ENCODE measurements around the gene PITRM1. TPM values are rescaled to one million over a fixed set of nuclear protein-coding genes. Genes with fewer than 3 reads are reported as not detected.

PITRM1 gene
- total RNA-seq, 1 donor from 2014 or later = 84.9 TPM

DNA sequence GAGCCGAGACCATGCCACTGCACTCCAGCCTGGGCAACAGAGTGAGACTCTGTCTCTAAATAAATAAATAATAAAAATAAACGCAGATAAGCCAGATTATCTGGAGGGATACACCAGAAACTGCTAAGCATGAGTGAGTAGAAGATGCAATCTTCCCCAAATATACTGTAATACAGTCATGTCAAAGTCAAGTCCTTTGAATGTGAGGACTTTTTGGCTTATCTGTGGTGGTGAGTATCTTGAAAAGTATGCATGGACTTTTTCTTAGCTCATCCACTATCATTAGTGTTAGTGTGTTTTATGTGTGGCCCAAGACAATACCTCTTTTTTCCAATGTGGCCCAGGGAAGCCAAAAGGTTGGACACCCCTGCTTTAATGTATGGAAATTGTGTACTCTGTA lies 44.7 kb upstream of the PITRM1 start:
- Mint-ChIP-seq H3K27me3 (ENCODE audit: low read depth) (no peaks in the 10 kb centered on the region), H3K4me1 (ENCODE audit: low read depth) (peaks cover 9% of the 10 kb centered on the region), H3K36me3 (ENCODE audit: low read depth) (no peaks in the 10 kb centered on the region), H3K9me3 (ENCODE audit: low read depth) (peaks cover 2% of the 10 kb centered on the region), H3K27ac (ENCODE audit: unreplicated experiment) (no peak overlapping the region), H3K4me3 (ENCODE audit: unreplicated experiment) (no peak overlapping the region)
- TF ChIP-seq, protein P1, sequence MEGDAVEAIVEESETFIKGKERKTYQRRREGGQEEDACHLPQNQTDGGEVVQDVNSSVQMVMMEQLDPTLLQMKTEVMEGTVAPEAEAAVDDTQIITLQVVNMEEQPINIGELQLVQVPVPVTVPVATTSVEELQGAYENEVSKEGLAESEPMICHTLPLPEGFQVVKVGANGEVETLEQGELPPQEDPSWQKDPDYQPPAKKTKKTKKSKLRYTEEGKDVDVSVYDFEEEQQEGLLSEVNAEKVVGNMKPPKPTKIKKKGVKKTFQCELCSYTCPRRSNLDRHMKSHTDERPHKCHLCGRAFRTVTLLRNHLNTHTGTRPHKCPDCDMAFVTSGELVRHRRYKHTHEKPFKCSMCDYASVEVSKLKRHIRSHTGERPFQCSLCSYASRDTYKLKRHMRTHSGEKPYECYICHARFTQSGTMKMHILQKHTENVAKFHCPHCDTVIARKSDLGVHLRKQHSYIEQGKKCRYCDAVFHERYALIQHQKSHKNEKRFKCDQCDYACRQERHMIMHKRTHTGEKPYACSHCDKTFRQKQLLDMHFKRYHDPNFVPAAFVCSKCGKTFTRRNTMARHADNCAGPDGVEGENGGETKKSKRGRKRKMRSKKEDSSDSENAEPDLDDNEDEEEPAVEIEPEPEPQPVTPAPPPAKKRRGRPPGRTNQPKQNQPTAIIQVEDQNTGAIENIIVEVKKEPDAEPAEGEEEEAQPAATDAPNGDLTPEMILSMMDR (IDR thresholded peaks at IDR 0.05) = no peak
- no peak for DNase-seq (ENCODE audit: low spot score)

- no peaks in the 10 kb centered on the region for H3K36me3 Mint-ChIP-seq (ENCODE audit: low read depth)
- no peak overlapping the region for H3K27ac Mint-ChIP-seq (ENCODE audit: unreplicated experiment)
- H3K4me1 Mint-ChIP-seq (ENCODE audit: low read depth) = peaks cover 3% of the 10 kb centered on the region
- TF ChIP-seq, protein P1 (IDR thresholded peaks at IDR 0.05) = no peak
- no peak for DNase-seq (ENCODE audit: low spot score)
- no peaks in the 10 kb centered on the region for H3K27me3 Mint-ChIP-seq (ENCODE audit: low read depth)
- H3K4me3 Mint-ChIP-seq (ENCODE audit: unreplicated experiment) = no peak overlapping the region
- H3K9me3 Mint-ChIP-seq (ENCODE audit: low read depth) = peaks cover 2% of the 10 kb centered on the region
Measured at GRCh38 chr10:3215153-3215775, 42.7 kb upstream of the PITRM1 start.

- no peaks in the 10 kb centered on the region for H3K27me3 Mint-ChIP-seq (ENCODE audit: low read depth)
- no peaks in the 10 kb centered on the region for H3K9me3 Mint-ChIP-seq (ENCODE audit: low read depth)
- H3K27ac Mint-ChIP-seq (ENCODE audit: unreplicated experiment) = no peak overlapping the region
- peaks cover 3% of the 10 kb centered on the region for H3K4me1 Mint-ChIP-seq (ENCODE audit: low read depth)
- TF ChIP-seq, protein P1 (IDR thresholded peaks at IDR 0.05) = no peak
- no peak for DNase-seq (ENCODE audit: low spot score)
- no peak overlapping the region for H3K4me3 Mint-ChIP-seq (ENCODE audit: unreplicated experiment)
- no peaks in the 10 kb centered on the region for H3K36me3 Mint-ChIP-seq (ENCODE audit: low read depth)
Measured at GRCh38 chr10:3213758-3214515, 41.4 kb upstream of the PITRM1 start.

DNA sequence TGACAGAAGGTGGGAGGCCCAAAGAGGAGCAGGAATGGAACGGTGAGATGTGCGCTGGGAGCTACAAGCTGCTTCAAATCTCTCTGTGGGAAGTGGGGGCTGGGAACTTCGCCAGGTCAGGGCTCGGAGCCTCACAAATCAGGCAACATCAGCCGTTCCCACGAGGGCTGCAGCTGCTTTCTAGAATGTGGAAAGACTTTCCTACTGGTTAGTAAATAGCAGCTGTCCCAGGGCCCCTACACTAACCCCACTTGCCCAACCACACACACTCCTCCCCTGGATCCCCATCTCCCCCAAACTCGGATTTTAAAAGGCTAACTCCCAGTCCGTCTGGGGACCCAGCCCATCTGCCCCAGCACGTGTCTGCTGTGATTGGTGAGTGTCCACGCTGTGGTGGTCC lies 40.6 kb upstream of the PITRM1 start:
- H3K27ac Mint-ChIP-seq (ENCODE audit: unreplicated experiment) = no peak overlapping the region
- no peaks in the 10 kb centered on the region for H3K36me3 Mint-ChIP-seq (ENCODE audit: low read depth)
- H3K9me3 Mint-ChIP-seq (ENCODE audit: low read depth) = no peaks in the 10 kb centered on the region
- no peak for DNase-seq (ENCODE audit: low spot score)
- peaks cover 3% of the 10 kb centered on the region for H3K4me1 Mint-ChIP-seq (ENCODE audit: low read depth)
- TF ChIP-seq, protein P1 (IDR thresholded peaks at IDR 0.05) = no peak
- no peaks in the 10 kb centered on the region for H3K27me3 Mint-ChIP-seq (ENCODE audit: low read depth)
- no peak overlapping the region for H3K4me3 Mint-ChIP-seq (ENCODE audit: unreplicated experiment)

- Mint-ChIP-seq H3K36me3 (ENCODE audit: low read depth) (no peaks in the 10 kb centered on the region), H3K4me3 (ENCODE audit: unreplicated experiment) (no peak overlapping the region), H3K27ac (ENCODE audit: unreplicated experiment) (no peak overlapping the region), H3K9me3 (ENCODE audit: low read depth) (no peaks in the 10 kb centered on the region), H3K27me3 (ENCODE audit: low read depth) (no peaks in the 10 kb centered on the region), H3K4me1 (ENCODE audit: low read depth) (peaks cover 3% of the 10 kb centered on the region)
- no peak for DNase-seq (ENCODE audit: low spot score)
- TF ChIP-seq, protein P1 (IDR thresholded peaks at IDR 0.05) = no peak
Measured at GRCh38 chr10:3210251-3210877, 37.8 kb upstream of the PITRM1 start.

Data from chondrocyte (in vitro differentiated cells).